Adrenal gland (tissue), 12 donors: ENCODE measurements around the gene TRMO. TPM values are rescaled to one million over a fixed set of nuclear protein-coding genes. Genes with fewer than 3 reads are reported as not detected.

Source experiments
- DNase-seq, 7 donors: peaks; one replicate each; pipeline ENCODE4 v3.0.0-alpha.2; 2019 to 2020
- H3K27ac ChIP-seq, 5 donors: fragments of 200-600 bp; sonication (generic) in 4 of 5; 1 replicate in 3 of 5; 2 replicates in 2 of 5; pipeline versions ENCODE4 v1.5.1 to v1.8.0; 2016 to 2020; ENCODE audit warnings: mild to moderate bottlenecking in 1 of 5
- H3K27me3 ChIP-seq: fragments of 200-600 bp; 2 replicates; pipeline ENCODE4 v1.8.0; 2021
- H3K36me3 ChIP-seq, 2 donors: fragments of 200-600 bp; replicated peaks in 1 of 2; 1 replicate in 1 of 2; 2 replicates in 1 of 2; pipeline versions ENCODE4 v1.5.1 to v1.8.0; 2018 to 2022
- H3K4me1 ChIP-seq, 2 donors: fragments of 200-600 bp; replicated peaks in 1 of 2; 1 replicate in 1 of 2; 2 replicates in 1 of 2; pipeline versions ENCODE4 v1.5.1 to v1.8.0; 2018 to 2021
- H3K4me3 ChIP-seq, 4 donors: fragments of 200-600 bp; sonication (generic) in 3 of 4; one replicate each; pipeline ENCODE4 v1.5.1; 2016 to 2018
- H3K9me3 ChIP-seq, 3 donors: fragments of 200-600 bp; sonication (generic) in 1 of 3; replicated peaks in 1 of 3; 1 replicate in 2 of 3; 2 replicates in 1 of 3; pipeline versions ENCODE4 v1.5.1 to v1.8.0; 2016 to 2021
- POLR2A ChIP-seq, 2 donors: fragments of 450-650 bp; IDR thresholded peaks; one replicate each; pipeline ENCODE4 v1.6.1; 2017; ENCODE audit warnings: antibody characterized with exemption in 2 of 2, mild to moderate bottlenecking in 2 of 2, moderate library complexity in 1 of 2
- WGBS, 4 donors: extraction: QIAGEN DNeasy Blood & Tissue Kit in 2 of 4; methylation state at CpG; one replicate each; pipeline versions ENCODE4 v1.1.5 to v1.1.7; 2013 to 2017; 5-methylcytosine and 5-hydroxymethylcytosine counted together
- intact Hi-C, 2 donors: fragments of 100-400 bp; cut with DNase I; formaldehyde crosslinking; loops; one replicate each; pipeline versions ENCODE4 v1.14.1 to v1.15.0; 2022 to 2023
- polyA plus RNA-seq, 3 donors: library from polyadenylated mRNA; stranded (reverse); fragments of 200-250 nt in 2 of 3; fragments of 350-450 nt in 1 of 3; fragmentation: Illumina TruSeq in 1 of 3; extraction: RNeasy Lipid Tissue Mini Kit (QIAGEN cat#74804) in 1 of 3; gene quantifications; one replicate each; pipeline ENCODE4 v1.2.3, GENCODE V29; 2013 to 2014
- total RNA-seq, 9 donors: library from RNA; depleted of rRNA in 4 of 9; stranded (reverse); fragments of >200 nt in 4 of 9; fragments of 120-200 nt in 1 of 9; fragmentation: NEBNext Ultra II Directional in 1 of 9; extraction: Animal tissue kit (Norgen Biotek cat#: 25700) in 1 of 9; gene quantifications; one replicate each; pipeline versions ENCODE4 v1.1.0 to v1.2.4, GENCODE V29; 2013 to 2023
- TF ChIP-seq, protein P1 (sequence below), 6 experiments: fragments of 450-650 bp in 4 of 6; fragments of 200-600 bp in 2 of 6; sonication (generic) in 1 of 6; IDR thresholded peaks; 1 replicate in 5 of 6; 2 replicates in 1 of 6; pipeline versions ENCODE4 v1.5.1 to v1.8.0; 2016 to 2021; ENCODE audit warnings: antibody characterized with exemption in 6 of 6, mild to moderate bottlenecking in 2 of 6, moderate library complexity in 1 of 6
- donor health status: healthy with polysubstance abuse.
- donor health status: Bipolar disorder and iron deficiency.
- donor health status: DM: yes; HTN: yes; CAD: no.
- donor health status: DM: no; HTN: no; CAD: no.
- donor health status: DM: no; HTN: no; CAD: no.
- donor health status: DM: yes; HTN: yes; CAD: no.

The TRMO gene
- total and polyA plus RNA-seq, 12 donors: 7.8 to 40.4 (median 17.1) TPM

DNA sequence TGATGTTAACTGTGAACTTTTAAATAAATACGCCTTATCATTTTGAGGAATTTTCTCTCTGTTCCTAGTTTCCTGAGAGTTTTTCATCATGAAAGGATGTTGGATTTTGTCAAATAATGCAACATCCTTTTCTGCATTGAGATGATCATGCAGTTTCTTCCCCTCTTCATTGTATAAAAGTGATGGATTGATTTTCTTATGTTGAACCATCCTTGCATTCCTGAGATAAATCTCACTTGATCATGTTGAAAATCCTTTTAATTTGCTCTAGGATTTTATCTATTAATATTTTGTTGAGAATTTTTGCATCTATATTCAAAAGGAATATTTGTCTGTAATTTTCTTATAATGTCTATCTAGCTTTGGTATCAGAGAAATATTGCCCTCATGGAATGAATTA lies 56.0 kb downstream of the TRMO start:
- Histone ChIP-seq H3K27me3 (no peaks in the 10 kb centered on the region), H3K27ac (no peak overlapping the region), H3K4me3 (no peak overlapping the region), H3K4me1 (no peaks in the 10 kb centered on the region), H3K9me3 (peaks cover 0 to 4% (median 0%) of the 10 kb centered on the region in 3 donors), H3K36me3 (no peaks in the 10 kb centered on the region)
- no peak for TF ChIP-seq POLR2A (IDR thresholded peaks at IDR 0.05)
- DNase-seq: no peak
- 95 to 100% (median 98%) methylated on average over 1 of the region's 1 CpG for WGBS, 4 donors
- intact Hi-C loops: no loop called here

DNA sequence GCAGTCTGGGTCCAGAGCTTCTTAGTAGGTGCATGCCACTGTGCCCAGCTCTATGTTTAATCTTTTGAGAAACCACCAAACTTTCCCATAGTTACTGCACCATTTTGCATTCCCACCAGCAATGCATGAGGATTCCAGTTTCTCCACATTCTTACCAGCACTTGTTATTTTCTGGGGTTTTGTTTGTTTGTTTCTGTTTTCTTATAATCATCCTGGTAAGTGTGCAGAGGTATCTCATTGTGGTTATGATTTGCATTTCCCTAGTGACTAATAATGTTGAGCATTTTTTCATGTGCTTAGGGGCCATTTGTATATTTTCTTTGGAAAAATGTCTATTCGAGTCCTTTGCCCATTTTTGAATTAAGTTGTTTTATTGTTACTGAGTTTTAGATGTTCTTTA lies 57.9 kb downstream of the TRMO start:
- Histone ChIP-seq H3K9me3 (peaks cover 0 to 4% (median 0%) of the 10 kb centered on the region in 3 donors), H3K4me3 (no peak overlapping the region), H3K27ac (no peak overlapping the region), H3K27me3 (peaks cover 5% of the 10 kb centered on the region), H3K36me3 (no peaks in the 10 kb centered on the region), H3K4me1 (no peaks in the 10 kb centered on the region)
- intact Hi-C loops: no loop called here
- DNase-seq: no peak
- 58 to 71% (median 64%) methylated on average over 1 of the region's 1 CpG for WGBS, 4 donors
- TF ChIP-seq, protein P1, sequence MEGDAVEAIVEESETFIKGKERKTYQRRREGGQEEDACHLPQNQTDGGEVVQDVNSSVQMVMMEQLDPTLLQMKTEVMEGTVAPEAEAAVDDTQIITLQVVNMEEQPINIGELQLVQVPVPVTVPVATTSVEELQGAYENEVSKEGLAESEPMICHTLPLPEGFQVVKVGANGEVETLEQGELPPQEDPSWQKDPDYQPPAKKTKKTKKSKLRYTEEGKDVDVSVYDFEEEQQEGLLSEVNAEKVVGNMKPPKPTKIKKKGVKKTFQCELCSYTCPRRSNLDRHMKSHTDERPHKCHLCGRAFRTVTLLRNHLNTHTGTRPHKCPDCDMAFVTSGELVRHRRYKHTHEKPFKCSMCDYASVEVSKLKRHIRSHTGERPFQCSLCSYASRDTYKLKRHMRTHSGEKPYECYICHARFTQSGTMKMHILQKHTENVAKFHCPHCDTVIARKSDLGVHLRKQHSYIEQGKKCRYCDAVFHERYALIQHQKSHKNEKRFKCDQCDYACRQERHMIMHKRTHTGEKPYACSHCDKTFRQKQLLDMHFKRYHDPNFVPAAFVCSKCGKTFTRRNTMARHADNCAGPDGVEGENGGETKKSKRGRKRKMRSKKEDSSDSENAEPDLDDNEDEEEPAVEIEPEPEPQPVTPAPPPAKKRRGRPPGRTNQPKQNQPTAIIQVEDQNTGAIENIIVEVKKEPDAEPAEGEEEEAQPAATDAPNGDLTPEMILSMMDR (IDR thresholded peaks at IDR 0.05): no peak
- TF ChIP-seq POLR2A (IDR thresholded peaks at IDR 0.05): no peak

DNA sequence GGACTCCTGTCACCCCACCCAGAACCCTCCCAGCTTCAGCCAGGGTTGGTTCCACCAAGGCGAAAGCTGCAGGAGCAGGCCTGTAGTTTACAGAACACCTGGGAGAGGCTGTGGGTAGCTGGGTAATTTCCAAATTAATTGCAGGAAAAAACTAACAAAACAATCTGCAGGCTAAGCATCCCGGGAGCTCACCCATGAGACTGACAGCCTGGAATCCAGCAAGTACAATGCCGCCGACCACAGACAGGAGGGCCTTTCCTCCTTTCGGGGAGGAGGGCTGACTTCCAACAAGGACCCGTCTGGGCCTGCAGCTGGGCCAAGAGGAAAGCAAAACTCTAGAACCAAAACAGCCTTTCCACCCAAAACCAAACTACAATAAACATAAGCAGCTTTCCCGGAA lies 59.0 kb downstream of the TRMO start:
- peaks cover 16% of the 10 kb centered on the region for H3K27me3 ChIP-seq
- H3K4me3 ChIP-seq: no peak overlapping the region
- no peak for DNase-seq
- intact Hi-C loops: no loop called here
- no peak for TF ChIP-seq POLR2A (IDR thresholded peaks at IDR 0.05)
- TF ChIP-seq, protein P1 (IDR thresholded peaks at IDR 0.05): no peak
- no peaks in the 10 kb centered on the region for H3K4me1 ChIP-seq
- peaks cover 0 to 4% (median 0%) of the 10 kb centered on the region in 3 donors for H3K9me3 ChIP-seq
- 69 to 83% (median 79%) methylated on average over 5 to 7 of the region's 7 CpGs for WGBS, 4 donors
- no peaks in the 10 kb centered on the region for H3K36me3 ChIP-seq
- H3K27ac ChIP-seq: no peak overlapping the region

DNA sequence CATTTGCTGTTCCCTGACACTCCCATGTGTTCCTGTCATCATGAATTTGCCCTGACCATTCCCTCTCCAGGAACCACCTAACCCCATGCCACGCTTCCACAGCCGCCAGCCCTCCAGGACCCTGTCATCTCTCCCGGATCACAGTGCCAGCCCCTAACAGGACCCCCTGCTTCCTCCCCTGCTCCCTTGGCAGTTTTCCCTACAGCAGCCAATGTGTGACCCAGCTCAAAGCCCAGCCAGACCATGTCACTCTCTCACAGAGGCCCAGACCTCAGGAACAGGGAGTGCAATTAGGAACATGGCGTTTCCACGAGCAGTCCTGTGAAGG lies 61.2 kb downstream of the TRMO start:
- H3K27me3 ChIP-seq: peaks cover 38% of the 10 kb centered on the region
- TF ChIP-seq, protein P1 (IDR thresholded peaks at IDR 0.05): no peak
- TF ChIP-seq POLR2A (IDR thresholded peaks at IDR 0.05): no peak
- H3K27ac ChIP-seq: no peak overlapping the region
- no peaks in the 10 kb centered on the region for H3K36me3 ChIP-seq
- WGBS, 4 donors: 65 to 77% (median 69%) methylated on average over 5 of the region's 5 CpGs
- no peak for DNase-seq
- H3K4me1 ChIP-seq: no peaks in the 10 kb centered on the region
- no peak overlapping the region for H3K4me3 ChIP-seq
- intact Hi-C loops: no loop called here
- peaks cover 0 to 4% (median 0%) of the 10 kb centered on the region in 3 donors for H3K9me3 ChIP-seq

DNA sequence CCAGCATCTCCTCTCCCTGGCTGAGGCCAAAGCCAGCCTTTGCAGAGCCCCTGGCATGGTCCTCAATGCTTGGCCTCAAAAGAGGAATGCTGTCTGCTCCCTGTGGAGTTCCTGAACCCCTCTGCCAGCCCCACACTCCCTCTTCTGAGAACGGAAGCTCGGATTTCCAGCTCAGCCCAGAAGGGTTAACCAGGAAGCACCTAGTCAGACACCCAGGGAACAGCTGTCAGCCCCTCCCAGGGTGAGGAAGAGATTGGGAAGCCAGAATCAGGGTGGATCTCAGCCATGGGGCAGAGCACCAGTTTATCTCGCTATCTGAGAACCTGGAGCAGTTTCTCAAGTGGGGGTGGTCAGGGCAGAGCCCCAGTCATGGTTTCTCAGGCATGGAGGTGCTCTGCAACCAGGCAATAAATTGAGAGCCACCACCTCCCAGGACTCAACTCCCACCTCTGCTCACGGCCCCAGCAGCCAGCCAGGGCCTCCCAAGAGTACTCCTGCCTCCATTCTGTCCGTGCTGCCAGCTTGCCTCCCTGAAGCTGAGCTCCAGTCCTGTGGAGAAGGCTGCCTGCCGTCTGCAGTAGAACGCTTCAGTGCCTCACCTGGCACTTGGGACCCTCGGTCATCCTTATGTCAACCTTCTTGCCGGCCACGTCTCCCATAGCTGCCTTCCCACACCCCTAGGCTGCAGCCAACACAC lies 61.7 kb downstream of the TRMO start:
- 40 to 50% (median 46%) methylated on average over 7 to 10 of the region's 10 CpGs for WGBS, 4 donors
- intact Hi-C loops: no loop called here
- TF ChIP-seq, protein P1 (IDR thresholded peaks at IDR 0.05): no peak
- TF ChIP-seq POLR2A (IDR thresholded peaks at IDR 0.05): no peak
- Histone ChIP-seq H3K4me3 (no peak overlapping the region), H3K36me3 (no peaks in the 10 kb centered on the region), H3K4me1 (no peaks in the 10 kb centered on the region), H3K9me3 (no peaks in the 10 kb centered on the region), H3K27me3 (peaks cover 43% of the 10 kb centered on the region), H3K27ac (no peak overlapping the region)
- DNase-seq: no peak
